ENCODE data around the gene MVD. TPM values are rescaled to one million over a fixed set of nuclear protein-coding genes. Genes with fewer than 3 reads are reported as not detected.

Gene MVD
- total RNA-seq, 1 donor: 111 TPM

DNA sequence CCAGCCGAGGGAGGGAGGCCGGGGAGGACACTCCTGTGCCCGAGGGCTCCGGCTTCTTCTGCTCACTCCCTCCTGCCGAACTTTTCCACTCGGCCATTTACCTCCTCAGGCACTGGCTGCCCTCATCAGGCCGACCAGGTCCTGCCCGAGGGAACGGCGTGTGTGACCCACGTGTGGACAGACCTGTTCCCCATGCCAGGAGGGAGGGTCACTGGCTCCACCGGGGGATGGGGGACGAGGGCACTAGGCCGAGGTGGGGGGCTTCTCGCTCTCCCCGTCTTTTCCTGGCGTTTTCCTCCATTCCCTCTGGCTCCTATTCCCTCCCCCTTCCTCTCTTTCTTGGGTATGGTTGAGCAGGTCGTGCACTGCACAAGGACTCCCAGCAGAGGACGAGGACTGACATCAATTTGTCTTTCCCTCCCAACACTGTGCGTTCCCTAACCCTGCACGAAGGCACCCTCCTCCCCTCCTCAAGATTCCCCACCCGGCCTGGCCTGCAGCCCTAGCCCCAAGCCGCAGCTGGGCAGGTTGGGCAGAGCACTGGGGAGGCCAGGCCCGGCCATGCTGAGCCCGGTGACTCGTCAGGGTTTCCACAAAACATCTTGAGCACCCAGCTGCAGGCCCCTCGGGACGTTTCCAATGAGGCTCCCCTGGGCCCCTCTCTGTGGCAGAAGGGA lies 27.8 kb downstream of the MVD start:
- TF ChIP-seq CTCF (IDR thresholded peaks at IDR 0.05; ENCODE audit: insufficient read depth, low read depth, low read length): no peak
- peak; percentile 40 for DNase-seq (ENCODE audit: low read depth)
- H3K4me3 ChIP-seq (ENCODE audit: low read depth, low read length): peak overlapping the region; percentile 58

- peak overlapping the region; percentile 58 for H3K4me3 ChIP-seq (ENCODE audit: low read depth, low read length)
- DNase-seq (ENCODE audit: low read depth): peak; percentile 65
- no peak for TF ChIP-seq CTCF (IDR thresholded peaks at IDR 0.05; ENCODE audit: insufficient read depth, low read depth, low read length)
These were observed 28.5 kb downstream of the MVD start for GRCh38 chr16:88634141-88634993.

DNA sequence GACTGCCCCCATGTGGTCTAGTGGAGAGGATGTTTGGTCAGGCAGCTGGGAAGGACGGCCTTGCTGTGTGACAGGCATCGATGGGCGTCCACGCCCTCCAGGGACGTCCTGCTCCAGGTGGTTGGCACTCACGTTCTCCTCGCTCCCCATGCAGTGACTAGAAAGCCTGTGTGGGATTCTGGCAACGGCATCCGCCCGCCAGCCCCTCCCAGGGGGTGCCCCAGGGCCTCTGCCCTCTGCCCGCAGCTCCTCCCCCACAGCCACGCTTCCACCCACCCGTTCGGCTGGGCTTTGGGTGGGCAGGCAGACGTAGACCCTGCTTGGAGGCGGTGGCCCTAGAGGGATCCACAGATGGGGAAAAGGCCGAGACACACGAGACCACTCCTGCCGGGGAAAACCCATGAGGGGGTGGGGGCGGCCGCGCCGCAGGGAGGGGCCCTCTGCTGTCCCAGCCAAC lies 29.2 kb downstream of the MVD start:
- peak overlapping the region; percentile 58 for H3K4me3 ChIP-seq (ENCODE audit: low read depth, low read length)
- TF ChIP-seq CTCF (IDR thresholded peaks at IDR 0.05; ENCODE audit: insufficient read depth, low read depth, low read length): peak; percentile 39
- peak; percentile 44 for DNase-seq (ENCODE audit: low read depth)

GRCh38 chr16:88632587-88632930 lies 30.3 kb downstream of the MVD start:
- TF ChIP-seq CTCF (IDR thresholded peaks at IDR 0.05; ENCODE audit: insufficient read depth, low read depth, low read length): no peak
- no peak overlapping the region for H3K4me3 ChIP-seq (ENCODE audit: low read depth, low read length)
- DNase-seq (ENCODE audit: low read depth): no peak

DNA sequence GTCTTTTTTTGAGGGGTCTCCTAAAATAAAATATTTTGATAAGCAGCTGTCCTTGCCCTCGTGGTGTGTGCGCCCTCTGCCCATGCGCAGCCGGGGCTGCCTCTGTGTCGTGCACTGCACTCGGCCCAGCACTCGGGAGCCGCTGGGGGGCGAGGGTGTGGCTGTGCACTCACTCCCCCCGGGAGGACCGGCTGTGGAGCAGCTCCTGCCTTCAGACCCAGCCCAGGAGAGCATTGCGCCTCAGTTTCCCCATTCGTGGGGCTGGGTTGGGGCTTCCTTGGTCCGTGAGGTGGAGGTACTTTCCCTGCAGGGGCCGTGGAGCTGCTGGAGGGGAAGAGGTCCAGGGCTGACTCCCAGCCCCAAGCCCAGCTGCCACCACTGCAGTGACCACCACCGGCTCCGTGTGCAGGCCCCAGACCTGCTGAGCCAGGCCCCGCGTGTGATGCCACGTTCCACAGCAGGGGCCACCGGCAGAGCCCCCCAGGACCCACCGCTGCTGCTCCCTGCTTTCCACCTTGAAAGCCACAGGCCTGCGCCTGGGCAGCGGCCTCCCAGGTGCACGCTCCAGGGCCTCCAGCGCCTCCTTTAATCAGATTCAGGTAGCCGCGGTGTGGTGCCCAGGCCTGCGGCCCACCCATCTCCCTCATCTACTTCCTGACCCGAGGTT lies 30.8 kb downstream of the MVD start:
- no peak overlapping the region for H3K4me3 ChIP-seq (ENCODE audit: low read depth, low read length)
- TF ChIP-seq CTCF (IDR thresholded peaks at IDR 0.05; ENCODE audit: insufficient read depth, low read depth, low read length): no peak
- no peak for DNase-seq (ENCODE audit: low read depth)

DNA sequence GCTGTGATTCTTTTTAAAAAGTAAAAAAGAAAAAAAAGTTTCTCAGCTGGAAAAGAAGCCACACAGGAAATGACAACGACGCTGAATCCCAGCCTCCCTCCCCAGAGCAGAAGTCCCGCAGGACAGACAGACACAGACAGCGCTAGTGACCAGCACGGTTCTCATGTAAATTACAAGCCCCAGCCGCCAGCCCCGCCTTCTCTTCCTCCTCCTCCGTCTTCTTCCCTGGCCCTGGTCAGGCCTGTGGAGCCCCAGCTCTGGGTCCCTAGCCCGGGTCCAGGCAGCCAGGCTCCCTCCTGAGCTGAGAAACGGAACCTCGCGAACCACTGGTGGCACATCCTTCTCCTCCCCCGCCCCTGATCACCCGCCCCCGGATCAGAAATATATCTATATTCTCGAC lies 31.5 kb downstream of the MVD start:
- no peak overlapping the region for H3K4me3 ChIP-seq (ENCODE audit: low read depth, low read length)
- no peak for DNase-seq (ENCODE audit: low read depth)
- TF ChIP-seq CTCF (IDR thresholded peaks at IDR 0.05; ENCODE audit: insufficient read depth, low read depth, low read length): no peak

Data from fibroblast of villous mesenchyme (primary cell).